Measurements from ENCODE around the gene ZNF784.

DNA sequence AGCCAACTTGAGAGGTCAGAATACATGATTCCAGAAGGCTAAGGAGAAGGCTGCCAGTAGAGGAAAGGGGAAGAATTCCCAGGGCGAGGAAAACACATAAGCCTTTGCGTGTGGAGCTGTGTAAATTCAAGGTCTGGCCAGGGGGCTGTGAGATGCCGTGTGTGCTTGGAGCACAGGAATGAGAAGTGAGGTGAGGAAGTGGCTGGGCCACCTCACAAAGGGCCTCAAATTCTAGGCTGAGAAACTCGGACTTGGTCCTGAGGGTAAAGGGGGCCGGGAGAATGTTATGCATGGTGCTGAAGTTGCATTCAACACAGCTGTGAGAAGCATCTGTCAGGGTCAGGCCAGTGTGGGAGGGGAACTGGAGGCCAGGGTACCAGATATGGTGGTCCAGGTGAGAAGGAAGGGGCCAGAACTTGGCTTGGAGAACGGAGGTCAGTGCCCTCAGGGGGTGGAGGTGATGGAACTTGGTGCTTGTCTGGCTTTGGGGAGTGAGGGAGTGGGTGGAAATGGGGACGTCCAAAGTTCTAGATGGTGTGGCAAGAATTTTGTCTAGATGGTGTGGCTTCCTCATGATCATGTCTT is 11.6 kb upstream of the ZNF784 start:
- TF ChIP-seq, protein P1, sequence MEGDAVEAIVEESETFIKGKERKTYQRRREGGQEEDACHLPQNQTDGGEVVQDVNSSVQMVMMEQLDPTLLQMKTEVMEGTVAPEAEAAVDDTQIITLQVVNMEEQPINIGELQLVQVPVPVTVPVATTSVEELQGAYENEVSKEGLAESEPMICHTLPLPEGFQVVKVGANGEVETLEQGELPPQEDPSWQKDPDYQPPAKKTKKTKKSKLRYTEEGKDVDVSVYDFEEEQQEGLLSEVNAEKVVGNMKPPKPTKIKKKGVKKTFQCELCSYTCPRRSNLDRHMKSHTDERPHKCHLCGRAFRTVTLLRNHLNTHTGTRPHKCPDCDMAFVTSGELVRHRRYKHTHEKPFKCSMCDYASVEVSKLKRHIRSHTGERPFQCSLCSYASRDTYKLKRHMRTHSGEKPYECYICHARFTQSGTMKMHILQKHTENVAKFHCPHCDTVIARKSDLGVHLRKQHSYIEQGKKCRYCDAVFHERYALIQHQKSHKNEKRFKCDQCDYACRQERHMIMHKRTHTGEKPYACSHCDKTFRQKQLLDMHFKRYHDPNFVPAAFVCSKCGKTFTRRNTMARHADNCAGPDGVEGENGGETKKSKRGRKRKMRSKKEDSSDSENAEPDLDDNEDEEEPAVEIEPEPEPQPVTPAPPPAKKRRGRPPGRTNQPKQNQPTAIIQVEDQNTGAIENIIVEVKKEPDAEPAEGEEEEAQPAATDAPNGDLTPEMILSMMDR (IDR thresholded peaks at IDR 0.05): no peak
- TF ChIP-seq EP300 (IDR thresholded peaks at IDR 0.05): no peak
